HG02759 (cell line): ENCODE data around the gene WSB2.
"Not testable (repeated sequence)": the region's sequence is repeated elsewhere in the genome, so short reads cannot be mapped to it uniquely, and the experiment has no call there.

Experiments
- ATAC-seq: cut with Tn5 transposase; IDR thresholded peaks from one replicate; pipeline ENCODE4 v1.9.1; 2021; ENCODE audit warnings: mild to moderate bottlenecking, moderate library complexity; ENCODE audit not compliant: unreplicated experiment

The WSB2 gene

DNA sequence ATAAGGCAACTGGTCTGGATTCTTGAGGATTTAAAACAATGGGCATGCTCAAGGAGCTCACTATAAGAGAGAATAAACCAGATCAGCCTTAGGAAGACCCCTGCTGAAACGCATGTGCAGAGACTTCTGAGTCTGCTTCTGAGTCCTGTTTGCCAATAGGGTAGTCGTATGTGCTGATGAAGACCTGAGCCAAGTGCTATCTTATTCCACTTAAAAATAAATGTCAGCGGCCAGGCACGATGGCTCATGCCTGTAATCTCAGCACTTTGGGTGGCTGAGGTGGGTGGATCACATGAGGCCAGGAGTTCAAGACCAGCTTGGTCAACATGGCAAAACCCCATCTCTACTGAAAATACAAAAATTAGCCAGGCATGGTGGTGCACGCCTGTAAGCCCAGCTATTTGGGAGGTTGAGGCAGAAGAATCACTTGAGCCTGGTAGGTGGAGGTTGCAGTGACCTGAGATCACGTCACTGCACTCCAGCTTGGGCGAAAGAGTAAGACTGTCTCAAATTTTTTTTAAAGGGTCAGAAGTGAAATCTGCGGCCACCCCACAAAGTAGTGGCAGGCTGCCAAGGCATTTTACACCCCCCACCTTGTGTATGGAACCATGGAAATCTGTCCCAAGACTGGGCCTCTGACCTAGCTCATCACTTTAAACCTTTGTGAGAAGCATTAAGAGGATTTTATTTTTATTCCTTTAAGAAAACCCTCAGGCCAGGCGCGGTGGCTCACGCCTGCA, 24.1 kb downstream of the WSB2 start:
- no peak for ATAC-seq

DNA sequence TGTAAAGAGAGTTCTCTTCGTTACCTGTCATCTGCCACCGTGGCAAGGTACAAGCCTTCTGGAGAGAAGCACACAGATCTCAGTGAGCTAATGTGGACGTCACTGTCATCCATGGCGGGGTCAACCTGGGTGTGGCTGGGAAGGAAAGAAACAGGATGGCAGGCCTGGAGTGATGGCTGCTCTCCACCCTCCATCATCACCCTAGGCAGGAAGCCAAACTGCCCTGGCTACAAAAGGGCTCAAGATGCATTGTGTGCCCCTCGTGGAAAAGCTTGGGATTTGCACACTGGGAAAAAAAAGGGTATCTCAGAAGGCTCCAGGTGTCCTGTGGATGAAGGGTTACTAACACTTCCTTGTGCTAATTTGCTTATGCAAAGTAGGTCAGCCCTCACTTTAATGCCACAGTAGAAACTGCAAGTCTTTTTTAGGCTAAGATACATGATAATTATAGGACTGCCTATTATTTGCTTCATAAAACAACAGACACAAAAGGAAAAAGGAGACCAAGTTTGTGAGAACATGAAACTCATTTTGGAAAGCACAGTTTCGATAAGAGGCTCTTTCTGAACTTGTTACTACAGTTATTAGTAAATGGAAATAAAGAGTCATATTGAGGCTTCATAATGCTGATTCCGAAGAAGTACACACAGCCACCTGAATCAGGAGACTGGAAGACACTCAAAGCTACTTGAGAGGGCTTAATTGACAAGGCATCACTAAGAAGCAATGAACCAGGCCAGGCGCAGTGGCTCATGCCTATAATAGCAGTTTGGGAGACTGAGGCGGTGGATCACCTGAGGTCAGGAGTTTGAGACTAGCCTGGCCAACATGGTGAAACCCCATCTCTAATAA, 25.6 kb downstream of the WSB2 start:
- peak; percentile 82 for ATAC-seq

DNA sequence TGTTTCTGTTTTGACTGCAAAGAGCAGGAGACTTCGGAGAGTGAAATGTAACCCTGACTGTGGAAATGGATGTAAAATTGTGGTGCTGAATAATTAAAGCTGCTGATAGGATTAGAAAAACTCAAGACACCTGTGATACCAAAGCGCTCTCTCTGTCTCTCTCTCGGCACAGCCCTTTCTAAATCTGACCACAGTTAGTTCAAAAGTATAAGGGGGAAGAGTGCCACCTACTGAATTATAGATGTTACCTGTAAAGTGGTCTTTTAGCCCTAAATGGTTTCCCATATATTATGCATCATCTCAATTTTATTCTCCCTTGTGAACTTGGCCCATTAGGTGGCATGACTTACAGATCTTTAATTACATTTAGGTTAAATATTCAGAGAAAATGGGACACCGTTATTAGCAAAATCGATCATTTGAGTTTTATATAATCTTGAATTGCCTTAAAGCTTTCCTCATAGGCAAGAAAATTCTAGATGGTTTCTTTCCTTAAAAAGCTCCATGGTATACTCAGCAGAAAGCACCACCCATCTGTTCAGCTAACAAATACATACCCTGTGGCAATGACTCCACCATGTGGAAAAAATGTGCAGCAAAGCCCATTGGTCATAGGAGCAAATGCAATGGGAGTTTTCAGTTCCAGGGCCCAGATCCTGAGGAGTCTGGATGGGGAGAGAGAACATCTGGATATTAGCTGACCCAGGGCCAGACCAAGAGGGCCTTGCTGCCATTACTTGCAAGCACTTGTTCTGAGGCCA, 26.4 kb downstream of the WSB2 start:
- ATAC-seq, result no peak

DNA sequence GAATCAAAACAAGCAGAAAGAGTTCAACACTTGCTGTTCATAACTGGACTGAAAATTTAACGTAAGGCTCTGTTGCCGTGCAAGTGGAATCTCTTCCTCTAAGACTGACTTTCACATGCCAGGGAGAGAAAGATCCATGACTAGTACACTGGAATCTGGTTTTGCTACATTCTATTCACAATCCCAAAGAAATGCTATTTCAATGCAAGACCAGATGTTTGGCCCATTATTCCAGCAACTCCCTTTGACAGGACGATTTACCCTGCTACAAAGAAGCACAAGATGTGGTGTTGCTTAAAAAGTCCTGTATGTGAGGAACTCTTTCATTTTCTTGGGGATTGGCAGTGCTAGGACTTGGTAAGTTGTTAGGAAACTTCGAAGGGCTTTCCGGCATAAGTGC, 27.1 kb downstream of the WSB2 start:
- no peak for ATAC-seq

DNA sequence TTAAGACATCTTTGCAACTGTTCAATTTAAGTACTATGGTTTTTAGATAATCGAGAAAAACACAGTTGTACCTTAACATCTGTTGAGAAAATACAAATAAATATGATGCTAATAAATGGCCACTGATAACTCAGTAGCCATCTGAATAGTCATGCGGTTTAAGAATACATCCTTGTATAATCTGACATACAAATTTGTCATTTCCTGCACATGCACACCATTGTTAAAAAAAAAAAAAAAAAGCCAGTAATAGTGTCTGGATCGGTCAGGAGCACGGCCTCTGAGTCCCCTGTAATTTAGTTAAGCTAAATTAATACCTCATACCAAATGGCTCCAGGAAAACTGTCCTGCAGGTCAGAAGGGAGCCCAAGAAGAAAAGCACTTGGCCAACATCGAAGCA, 27.7 kb downstream of the WSB2 start:
- ATAC-seq, result no peak

DNA sequence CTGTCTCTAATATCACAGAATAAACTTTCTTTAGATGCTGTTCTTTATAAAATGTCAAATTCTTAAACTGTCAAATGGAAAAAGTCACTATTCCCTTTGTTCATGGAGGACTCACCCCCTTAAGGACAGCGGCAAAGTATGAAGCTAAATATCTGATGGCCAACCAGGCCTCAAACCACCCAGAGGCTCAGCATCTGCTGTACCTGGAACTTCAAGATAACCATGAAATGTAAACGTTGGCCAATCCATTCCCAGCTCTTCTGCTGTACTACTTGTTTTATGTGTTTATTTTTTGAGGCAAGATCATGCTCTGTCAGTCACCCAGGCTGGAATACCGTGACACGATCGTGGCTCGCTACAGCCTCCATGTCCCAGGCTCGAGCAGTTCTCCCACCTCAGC, 28.8 kb downstream of the WSB2 start:
- no peak for ATAC-seq

DNA sequence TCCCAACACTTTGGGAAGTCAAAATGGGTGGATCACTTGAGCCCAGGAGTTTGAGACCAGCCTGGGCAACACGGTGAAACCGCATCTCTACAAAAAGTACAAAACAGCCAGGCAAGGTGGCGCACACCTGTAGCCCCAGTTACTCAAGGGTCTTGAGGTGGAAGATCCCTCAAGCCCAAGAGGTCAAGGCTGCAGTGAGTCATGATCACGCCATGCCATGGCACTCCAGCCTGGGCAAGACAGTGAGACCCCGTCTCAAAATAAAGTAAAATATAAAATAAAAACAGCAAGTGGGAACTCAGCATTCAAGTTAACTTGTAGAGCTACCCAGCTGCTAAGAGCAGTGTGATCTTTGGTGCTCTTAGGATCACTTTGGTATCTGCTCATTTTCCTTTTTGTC, 31.8 kb downstream of the WSB2 start:
- ATAC-seq, result no peak

DNA sequence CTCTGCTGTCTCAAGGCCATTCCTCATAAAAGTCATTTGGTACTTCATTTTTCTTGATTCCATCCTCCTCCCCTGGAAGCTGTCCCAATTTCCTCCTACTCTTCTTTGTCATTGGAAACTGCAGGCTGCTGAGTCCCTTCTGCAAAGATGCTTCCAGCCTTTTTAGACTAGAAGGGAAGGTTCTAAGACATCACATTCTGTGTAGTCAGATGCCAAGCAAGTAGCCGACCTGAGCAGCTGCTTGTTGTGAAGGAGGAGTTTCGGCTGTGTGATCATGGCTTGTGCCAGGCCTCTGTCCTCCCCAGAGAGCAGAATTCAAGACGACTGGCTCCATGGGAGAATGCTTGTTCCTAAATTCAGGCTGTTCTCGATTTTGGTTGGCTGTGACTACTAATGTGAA, 35.8 kb downstream of the WSB2 start:
- ATAC-seq, result no peak

DNA sequence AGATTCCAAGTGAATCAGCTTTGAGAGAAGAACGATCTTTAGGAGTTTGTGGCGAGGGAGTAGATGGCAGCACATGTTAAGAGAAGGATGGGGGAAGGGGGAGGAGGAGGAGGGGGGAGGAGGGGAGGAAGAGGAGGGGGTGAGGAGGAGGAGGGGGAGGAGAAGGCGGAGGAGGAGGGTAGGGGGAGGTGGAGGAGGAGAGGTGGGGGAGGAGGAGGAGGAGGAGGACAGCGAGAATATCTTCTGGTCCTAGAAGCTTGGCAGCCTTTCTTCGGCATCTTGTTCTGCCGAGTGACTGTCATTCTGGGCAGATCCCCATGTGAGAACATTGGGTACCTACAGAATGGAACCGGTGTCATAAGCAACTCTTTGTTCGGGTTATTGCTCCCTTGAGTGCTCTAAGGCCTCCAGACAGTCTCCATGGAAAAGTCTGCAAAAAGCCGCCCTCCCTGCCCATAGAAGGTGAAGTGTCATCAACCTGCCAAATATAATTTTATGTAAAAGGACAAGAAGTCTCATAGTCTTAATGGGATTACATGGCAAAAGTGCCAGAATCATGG, 37.6 kb downstream of the WSB2 start:
- ATAC-seq, result no peak

DNA sequence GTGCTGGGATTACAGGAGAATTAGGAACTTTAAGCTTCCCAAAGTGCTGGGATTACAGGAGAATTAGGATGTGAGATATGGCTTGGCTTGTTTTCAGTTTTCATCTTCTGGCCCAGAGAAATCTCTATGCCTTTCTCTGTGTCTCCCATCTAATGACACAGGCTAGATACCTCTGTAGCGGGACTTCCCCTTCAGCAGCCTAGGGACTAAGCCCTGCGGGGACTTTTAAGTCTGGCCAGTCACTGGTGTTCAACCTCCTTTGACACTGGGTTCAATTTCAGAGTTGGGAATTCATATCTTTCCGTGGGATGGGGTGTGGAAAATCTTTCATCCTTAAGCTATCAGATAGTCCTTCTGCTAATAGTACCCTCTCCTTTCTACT, 38.3 kb downstream of the WSB2 start:
- ATAC-seq, result no peak

DNA sequence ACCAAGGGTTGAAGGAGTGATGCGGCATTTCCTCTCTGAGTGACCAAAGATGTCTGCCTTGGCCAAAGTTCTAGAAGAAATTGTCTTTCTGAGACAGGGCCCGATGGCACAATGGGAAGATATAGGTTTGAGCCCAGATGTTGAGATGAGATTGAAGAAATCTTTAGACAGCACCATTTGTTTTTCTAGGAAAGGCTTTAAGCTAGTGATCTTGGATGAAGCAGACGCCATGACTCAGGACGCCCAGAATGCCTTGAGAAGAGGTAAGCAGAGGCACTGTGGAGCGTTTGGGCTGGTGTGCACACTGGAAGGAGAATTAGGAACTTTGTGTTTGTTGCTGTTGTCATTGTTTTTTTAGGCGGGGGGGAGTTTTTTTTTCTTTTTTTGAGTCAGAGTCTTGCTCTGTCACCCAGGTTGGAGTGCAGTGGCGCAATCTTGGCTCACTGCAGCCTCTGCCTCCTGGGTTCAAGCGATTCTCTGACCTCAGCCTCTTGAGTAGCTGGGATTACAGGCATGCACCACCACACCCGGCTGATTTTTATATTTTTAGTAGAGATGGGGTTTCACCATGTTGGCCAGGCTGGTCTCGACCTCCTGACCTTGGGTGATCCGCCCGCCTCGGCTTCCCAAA, 38.8 kb downstream of the WSB2 start:
- ATAC-seq, result not testable (repeated sequence)

DNA sequence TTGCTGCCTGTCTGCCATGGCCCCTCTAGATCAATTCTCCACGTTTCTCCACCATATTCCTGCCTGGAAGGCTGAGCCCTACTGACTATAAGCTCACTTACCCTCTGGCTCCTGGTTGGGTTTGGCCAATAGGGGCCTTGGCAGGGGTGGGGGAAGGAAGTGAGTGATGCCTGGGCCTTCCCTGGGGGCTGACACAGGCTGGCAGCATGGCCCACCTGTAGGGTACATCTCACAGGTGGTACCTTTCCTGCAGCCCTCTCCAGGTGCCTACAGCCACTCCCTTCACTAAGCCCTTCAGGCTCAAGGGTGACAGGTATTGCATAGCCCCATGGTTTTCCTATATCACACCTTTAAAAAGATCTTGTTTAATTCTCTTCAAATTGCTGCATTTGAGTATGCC, 40.9 kb downstream of the WSB2 start:
- no peak for ATAC-seq

DNA sequence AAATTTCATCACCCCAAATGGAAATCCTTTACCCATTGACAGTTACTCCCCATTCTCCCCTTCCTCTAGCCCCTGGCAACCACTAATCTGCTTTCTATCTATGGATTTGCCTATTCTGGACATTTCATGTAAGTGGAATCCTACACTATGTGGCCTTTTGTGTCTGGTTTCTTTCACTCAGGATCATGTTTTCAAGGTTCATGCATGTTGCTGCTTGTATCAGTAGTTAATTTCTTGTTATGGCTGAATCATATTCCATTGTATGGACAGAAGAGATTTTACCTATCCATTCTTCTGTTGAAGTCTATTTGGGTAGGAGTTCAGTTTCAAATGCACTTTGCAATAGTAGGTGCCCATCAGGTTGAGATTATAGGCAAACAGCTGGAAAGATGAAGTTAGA, 43.1 kb downstream of the WSB2 start:
- no peak for ATAC-seq

DNA sequence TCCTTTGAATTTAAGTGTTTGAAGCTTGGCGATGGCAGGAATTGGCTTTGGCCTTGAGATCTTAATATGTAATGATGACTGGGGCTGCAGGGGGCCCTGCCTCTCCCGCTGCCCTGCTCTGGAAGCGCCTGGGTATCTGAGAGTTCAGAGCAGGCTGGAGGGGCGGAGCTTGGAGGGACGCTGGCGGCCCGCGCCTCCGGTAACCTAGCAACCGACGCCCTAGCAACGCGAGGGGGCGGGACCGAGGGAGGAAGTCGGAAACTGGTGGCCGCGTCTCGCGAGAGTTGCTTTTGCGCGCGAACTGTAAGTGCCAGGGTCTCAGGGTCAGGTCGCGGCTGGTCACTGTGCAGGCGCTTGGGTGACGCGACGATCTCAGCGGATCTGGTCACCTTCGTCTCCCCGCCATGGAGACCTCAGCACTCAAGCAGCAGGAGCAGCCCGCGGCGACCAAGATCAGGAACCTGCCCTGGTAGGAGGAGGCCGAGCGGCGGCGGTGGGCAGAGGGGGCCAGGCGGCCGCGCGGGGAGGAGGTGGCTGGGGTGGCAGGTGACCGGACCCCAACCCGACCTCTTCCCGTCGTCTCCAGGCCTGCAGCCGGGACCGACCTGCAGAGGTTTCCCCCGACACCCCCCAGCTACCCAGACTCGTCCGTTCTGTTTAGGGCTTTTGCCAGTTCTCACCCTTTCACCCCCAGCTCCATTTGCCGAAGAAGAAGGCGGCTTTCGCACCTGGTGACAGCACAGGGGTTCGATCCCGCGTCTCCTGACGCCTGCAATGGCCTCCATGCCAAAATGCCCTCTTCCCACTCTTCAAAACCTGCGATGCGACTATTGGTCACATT, 44.3 kb downstream of the WSB2 start, which contains the start of gene RFC5:
Gene RFC5 (plus strand): TSS at position 280 of the 841 bp plus-strand sequence. CDS start 125 bp downstream, at position 405.
- peak; percentile 97 for ATAC-seq

DNA sequence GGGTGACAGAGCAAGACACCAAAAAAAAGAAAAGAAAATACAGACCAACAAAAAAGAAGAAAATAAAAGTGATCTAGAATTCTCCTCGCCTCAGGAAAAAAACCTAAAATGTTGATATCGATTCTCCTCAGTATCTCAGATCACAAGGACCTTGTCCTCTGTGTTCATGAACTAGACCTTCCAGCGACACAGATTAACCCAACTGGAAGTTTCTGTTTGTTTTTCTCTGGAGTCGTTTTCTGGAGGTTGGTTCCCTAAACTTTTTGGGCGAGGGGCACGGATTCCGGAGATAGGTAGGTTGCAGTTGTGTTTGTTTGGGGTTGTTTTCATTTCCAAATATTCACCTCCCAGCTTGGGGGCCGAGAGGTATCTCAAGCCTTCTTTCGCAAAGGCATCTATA, 45.0 kb downstream of the WSB2 start:
- ATAC-seq, result no peak

DNA sequence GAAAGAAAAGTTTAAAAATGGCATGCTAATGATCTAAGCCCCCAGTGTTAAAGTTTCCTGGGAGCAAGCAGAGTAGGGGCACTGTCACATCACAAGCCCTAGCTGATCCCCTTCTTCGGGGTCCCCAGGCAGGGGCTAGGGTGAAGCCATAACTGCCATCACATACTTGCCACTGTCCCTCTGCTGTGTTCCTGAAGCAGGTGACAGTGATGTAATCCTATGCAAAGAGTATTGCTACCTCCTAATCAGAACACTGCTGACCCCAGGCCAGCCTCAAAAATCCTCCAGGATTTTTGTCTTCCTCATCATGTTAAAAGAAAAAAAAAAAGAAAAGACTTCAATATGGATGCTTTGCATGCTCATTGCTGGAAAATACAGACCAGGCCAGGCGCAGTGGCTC, 45.7 kb downstream of the WSB2 start:
- no peak for ATAC-seq

DNA sequence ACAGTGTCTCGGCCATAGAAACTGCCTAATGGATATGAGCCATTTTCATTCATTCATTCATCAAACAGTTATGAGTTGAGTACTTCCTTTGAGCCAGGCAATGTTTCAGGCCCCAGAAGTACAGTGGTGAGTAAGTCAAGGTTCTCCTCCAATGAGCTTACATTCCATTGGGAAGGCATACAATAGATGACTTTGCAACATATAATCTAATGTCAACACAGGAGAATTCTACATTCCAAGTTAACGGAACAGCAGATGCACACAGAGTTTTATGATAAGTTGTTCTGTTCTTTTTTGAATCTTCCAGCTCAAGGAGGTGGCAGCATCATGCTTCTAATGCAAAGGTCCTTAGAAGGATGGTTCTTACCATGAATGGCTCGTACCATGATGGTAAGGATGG, 47.7 kb downstream of the WSB2 start:
- ATAC-seq, result no peak

DNA sequence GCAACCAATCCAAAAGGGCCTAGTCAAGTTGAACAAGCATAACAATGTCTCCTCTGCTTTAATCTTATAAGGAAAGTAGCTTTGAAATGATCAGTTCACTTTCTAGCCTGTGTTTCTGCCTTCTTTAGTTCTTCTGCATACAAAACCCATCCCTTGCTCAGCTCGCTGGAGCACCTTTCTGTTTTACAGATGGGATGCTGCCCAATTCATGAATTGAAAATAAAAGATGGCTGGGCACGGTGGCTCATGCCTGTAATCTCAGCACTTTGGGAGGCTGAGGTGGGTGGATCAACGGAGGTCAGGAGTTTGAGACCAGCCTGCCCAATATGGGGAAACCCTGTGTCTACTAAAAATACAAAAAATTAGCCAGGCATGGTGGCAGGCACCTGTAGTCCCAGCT, 49.0 kb downstream of the WSB2 start:
- ATAC-seq, result no peak

DNA sequence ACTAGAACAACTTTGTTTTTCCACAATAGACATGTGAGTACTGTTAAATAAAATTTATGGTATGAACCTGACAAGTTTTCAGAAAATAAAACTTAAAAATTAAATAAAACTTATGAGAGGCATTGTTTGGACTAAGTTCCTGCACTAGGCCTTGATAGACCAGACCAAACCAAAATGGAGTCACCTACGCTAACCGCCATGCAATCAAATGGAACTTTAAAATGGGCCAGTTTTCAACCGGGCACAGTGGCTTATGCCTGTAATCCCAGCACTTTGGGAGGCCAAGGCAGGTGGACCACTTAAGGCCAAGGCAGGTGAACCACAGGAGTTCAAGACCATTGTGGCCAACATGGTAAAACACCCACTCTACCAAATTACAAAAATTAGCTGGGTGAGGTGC, 49.6 kb downstream of the WSB2 start:
- no peak for ATAC-seq

DNA sequence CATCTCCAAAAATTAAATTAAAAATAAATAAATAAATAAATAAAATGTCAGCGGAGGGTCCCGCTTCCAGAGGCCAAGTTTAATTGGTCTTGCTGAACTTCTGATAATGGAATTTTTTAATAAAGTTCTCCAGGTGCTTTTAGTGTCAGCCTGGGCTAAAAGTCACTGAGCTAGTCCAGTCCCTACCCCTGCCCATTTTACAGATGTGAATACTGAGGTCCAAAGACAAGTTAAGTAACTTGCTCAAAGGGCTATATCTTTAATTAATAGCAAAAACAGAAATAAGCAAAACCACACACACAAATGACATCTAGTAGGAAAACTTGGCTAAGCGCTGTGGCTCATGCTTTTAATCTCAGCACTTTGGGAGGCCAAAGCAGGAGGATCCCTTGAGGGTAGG, 50.1 kb downstream of the WSB2 start:
- no peak for ATAC-seq
